Measurements from ENCODE around the gene MSH3.

GRCh38 chr5:80659106-80659505, 4.7 kb downstream of the MSH3 start:
- TF ChIP-seq, protein P1, sequence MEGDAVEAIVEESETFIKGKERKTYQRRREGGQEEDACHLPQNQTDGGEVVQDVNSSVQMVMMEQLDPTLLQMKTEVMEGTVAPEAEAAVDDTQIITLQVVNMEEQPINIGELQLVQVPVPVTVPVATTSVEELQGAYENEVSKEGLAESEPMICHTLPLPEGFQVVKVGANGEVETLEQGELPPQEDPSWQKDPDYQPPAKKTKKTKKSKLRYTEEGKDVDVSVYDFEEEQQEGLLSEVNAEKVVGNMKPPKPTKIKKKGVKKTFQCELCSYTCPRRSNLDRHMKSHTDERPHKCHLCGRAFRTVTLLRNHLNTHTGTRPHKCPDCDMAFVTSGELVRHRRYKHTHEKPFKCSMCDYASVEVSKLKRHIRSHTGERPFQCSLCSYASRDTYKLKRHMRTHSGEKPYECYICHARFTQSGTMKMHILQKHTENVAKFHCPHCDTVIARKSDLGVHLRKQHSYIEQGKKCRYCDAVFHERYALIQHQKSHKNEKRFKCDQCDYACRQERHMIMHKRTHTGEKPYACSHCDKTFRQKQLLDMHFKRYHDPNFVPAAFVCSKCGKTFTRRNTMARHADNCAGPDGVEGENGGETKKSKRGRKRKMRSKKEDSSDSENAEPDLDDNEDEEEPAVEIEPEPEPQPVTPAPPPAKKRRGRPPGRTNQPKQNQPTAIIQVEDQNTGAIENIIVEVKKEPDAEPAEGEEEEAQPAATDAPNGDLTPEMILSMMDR (IDR thresholded peaks at IDR 0.05) = no peak
- TF ChIP-seq POLR2A (IDR thresholded peaks at IDR 0.05) (no peak), POLR2AphosphoS5 (IDR thresholded peaks at IDR 0.05) (no peak)

Data from prostate gland (tissue), 2 donors.